OCI-LY7 (cell line): ENCODE data around the gene UGT1A9.

Experiments used
- EZH2phosphoT487 ChIP-seq: fragments of 200-600 bp; sonication (generic); IDR thresholded peaks from 2 replicates; pipeline ENCODE4 v1.6.1; 2018; ENCODE audit warnings: low read depth, borderline replicate concordance, mild to moderate bottlenecking, mixed run types, antibody characterized with exemption, low read length, moderate library complexity, mixed read lengths
- TF ChIP-seq, protein P1 (sequence below): fragments of 200-600 bp; sonication (generic); conservative IDR thresholded peaks from 2 replicates; pipeline ENCODE4 v1.5.1; 2014; ENCODE audit warnings: mild to moderate bottlenecking, antibody characterized with exemption, low read length, moderate library complexity, mixed read lengths

- TF ChIP-seq, protein P1, sequence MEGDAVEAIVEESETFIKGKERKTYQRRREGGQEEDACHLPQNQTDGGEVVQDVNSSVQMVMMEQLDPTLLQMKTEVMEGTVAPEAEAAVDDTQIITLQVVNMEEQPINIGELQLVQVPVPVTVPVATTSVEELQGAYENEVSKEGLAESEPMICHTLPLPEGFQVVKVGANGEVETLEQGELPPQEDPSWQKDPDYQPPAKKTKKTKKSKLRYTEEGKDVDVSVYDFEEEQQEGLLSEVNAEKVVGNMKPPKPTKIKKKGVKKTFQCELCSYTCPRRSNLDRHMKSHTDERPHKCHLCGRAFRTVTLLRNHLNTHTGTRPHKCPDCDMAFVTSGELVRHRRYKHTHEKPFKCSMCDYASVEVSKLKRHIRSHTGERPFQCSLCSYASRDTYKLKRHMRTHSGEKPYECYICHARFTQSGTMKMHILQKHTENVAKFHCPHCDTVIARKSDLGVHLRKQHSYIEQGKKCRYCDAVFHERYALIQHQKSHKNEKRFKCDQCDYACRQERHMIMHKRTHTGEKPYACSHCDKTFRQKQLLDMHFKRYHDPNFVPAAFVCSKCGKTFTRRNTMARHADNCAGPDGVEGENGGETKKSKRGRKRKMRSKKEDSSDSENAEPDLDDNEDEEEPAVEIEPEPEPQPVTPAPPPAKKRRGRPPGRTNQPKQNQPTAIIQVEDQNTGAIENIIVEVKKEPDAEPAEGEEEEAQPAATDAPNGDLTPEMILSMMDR = no peak
- TF ChIP-seq EZH2phosphoT487 = no peak
These were observed 3.0 kb upstream of the UGT1A9 start for GRCh38 chr2:233668605-233669260.
